OCI-LY1 (cell line): ENCODE results near the gene TSR3.

ENCODE experiments used
- EZH2 ChIP-seq: fragments of 200-600 bp; sonication (generic), shearing (Covaris generic); IDR thresholded peaks from 2 replicates; pipeline ENCODE4 v1.8.0; 2017; ENCODE audit warnings: borderline replicate concordance, mixed run types, mild to moderate bottlenecking, antibody characterized with exemption, low read length, moderate library complexity, mixed read lengths
- TF ChIP-seq, protein P1 (sequence below): fragments of 200-600 bp; sonication (generic), shearing (Covaris generic); IDR thresholded peaks from 2 replicates; pipeline ENCODE4 v1.5.1; 2017; ENCODE audit warnings: mild to moderate bottlenecking, antibody characterized with exemption, low read length, moderate library complexity, mixed read lengths

DNA sequence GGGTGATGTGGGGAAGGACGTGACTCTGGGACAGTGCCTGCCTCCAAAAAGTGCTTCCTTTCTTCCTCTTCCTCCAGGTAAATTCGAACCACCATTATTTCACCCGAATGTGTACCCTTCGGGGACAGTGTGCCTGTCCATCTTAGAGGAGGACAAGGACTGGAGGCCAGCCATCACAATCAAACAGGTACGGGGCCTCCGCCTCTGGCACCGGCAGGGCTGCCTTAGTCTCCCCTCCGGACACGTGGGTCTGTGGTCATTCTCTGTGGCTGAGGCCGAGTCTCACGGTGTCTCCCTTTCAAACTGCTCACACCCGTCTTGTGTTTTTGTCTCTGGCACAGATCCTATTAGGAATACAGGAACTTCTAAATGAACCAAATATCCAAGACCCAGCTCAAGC lies 31.6 kb downstream of the TSR3 start:
- TF ChIP-seq, protein P1, sequence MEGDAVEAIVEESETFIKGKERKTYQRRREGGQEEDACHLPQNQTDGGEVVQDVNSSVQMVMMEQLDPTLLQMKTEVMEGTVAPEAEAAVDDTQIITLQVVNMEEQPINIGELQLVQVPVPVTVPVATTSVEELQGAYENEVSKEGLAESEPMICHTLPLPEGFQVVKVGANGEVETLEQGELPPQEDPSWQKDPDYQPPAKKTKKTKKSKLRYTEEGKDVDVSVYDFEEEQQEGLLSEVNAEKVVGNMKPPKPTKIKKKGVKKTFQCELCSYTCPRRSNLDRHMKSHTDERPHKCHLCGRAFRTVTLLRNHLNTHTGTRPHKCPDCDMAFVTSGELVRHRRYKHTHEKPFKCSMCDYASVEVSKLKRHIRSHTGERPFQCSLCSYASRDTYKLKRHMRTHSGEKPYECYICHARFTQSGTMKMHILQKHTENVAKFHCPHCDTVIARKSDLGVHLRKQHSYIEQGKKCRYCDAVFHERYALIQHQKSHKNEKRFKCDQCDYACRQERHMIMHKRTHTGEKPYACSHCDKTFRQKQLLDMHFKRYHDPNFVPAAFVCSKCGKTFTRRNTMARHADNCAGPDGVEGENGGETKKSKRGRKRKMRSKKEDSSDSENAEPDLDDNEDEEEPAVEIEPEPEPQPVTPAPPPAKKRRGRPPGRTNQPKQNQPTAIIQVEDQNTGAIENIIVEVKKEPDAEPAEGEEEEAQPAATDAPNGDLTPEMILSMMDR, result no peak
- TF ChIP-seq EZH2, result no peak
